AG09319 (cell line): ENCODE measurements around the gene CDH15.

Experiments
- DNase-seq: peaks from one replicate; pipeline ENCODE4 v3.0.0-alpha.2; 2010; ENCODE audit warnings: low read depth; ENCODE audit errors: extremely low read depth
- TF ChIP-seq, protein P1 (sequence below): IDR thresholded peaks from 2 replicates; pipeline ENCODE4 v1.5.1; 2011; ENCODE audit warnings: low read depth, mild to moderate bottlenecking, inconsistent platforms, low read length, moderate library complexity

The CDH15 gene

DNA sequence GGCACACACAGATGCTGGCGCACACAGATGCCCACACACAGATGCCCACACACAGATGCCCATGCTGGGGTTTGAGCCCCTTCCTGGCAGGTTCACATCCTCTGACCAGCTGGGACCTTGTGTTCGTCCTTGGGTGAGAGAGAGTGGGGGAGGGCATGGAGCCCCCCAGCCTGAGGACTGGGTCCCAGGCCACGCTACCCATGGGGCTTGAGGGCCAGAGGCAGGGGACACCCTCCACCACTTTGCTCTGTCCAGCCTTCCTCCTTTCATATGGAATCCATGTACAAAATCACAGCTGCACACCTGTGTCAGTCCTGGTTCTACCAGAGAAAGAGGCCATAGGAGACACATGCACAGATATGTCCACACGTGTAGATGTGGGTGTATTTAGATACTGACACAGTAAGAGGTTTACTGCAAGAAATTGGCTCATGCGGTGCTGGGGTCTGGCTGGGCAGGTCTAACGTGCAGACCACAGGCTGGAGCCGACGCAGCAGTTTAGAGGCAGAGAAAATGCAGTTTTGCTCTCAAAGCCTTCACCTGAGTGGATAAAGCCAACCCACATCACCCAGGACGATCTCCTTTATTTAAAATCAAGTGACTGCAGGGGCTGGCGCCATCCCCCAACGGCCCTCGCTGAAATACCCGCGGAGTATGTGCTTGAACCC, 17.9 kb downstream of the CDH15 start:
- DNase-seq = no peak
- TF ChIP-seq, protein P1, sequence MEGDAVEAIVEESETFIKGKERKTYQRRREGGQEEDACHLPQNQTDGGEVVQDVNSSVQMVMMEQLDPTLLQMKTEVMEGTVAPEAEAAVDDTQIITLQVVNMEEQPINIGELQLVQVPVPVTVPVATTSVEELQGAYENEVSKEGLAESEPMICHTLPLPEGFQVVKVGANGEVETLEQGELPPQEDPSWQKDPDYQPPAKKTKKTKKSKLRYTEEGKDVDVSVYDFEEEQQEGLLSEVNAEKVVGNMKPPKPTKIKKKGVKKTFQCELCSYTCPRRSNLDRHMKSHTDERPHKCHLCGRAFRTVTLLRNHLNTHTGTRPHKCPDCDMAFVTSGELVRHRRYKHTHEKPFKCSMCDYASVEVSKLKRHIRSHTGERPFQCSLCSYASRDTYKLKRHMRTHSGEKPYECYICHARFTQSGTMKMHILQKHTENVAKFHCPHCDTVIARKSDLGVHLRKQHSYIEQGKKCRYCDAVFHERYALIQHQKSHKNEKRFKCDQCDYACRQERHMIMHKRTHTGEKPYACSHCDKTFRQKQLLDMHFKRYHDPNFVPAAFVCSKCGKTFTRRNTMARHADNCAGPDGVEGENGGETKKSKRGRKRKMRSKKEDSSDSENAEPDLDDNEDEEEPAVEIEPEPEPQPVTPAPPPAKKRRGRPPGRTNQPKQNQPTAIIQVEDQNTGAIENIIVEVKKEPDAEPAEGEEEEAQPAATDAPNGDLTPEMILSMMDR = no peak

DNA sequence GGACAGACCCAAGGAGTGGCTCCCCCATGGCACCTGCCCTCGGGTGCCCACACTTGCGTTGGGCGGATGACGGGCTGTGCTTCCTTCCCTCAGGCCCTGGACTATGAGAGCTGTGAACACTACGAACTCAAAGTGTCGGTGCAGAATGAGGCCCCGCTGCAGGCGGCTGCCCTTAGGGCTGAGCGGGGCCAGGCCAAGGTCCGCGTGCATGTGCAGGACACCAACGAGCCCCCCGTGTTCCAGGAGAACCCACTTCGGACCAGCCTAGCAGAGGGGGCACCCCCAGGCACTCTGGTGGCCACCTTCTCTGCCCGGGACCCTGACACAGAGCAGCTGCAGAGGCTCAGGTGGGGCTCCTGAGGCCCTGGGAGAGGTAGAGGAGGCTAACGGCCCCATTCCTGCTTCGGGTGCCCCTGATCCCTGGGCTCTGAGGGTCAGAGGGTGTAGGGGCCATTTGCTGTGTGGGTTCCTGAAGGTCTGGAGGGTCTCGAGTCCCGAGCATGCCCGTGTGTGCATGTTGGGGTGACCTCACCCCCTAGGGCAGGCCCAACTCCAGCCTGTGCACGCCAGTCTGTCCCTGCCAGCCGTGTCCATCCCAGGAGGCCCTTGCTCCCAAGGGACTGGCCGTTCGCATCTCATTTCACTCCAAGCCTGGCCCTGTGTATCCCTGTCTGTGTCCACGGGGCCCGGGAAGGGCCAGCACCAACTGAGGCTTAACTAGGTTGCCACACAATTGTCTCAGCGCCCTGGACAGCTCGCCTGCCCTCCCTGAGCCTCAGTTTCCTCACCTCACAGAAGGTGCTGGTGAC, 18.8 kb downstream of the CDH15 start:
- TF ChIP-seq, protein P1 = no peak
- DNase-seq = no peak

DNA sequence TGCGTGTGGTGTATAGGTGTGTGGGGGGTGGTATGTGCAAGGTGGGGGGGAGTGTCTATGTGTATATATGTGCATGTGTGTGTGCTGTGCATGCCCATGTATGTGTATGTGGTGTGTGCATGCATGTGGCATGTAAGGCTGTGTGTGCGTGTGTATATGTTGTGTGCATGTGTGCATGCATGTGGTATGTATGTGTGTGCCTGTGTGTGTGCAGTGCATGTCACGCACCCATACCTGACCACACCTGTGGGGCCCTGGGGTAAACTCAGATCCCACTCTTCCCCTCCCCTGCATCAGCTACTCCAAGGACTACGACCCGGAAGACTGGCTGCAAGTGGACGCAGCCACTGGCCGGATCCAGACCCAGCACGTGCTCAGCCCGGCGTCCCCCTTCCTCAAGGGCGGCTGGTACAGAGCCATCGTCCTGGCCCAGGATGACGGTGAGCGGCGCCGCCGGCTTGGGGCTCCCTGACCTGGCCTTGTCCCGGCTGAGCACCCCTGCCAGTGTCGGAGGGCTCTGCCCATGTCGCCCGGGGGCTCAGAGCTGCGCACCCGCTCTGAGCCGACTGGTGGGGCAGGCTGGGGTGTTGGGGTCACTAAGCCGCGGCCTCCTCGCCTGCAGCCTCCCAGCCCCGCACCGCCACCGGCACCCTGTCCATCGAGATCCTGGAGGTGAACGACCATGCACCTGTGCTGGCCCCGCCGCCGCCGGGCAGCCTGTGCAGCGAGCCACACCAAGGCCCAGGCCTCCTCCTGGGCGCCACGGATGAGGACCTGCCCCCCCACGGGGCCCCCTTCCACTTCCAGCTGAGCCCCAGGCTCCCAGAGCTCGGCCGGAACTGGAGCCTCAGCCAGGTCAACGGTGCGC, 19.7 kb downstream of the CDH15 start:
- TF ChIP-seq, protein P1 = no peak

DNA sequence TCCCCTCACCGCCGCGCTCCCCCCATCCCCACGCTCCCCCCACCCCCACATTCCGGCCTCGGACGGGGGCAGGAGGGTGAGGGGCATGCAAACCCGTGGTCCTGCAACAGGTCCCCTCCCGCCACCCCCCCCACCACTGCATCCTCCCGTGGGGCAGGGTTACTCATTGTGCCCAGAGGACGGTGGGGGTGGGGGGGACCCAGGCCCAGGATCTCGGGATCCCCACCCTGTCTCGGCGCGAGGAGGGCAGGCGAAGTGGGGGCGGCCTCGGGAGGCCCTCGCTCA, 20.3 kb downstream of the CDH15 start:
- no peak for DNase-seq
- TF ChIP-seq, protein P1 = no peak

More for the DNA sequence above, 19.7 kb downstream of the CDH15 start:
- no peak for DNase-seq

DNA sequence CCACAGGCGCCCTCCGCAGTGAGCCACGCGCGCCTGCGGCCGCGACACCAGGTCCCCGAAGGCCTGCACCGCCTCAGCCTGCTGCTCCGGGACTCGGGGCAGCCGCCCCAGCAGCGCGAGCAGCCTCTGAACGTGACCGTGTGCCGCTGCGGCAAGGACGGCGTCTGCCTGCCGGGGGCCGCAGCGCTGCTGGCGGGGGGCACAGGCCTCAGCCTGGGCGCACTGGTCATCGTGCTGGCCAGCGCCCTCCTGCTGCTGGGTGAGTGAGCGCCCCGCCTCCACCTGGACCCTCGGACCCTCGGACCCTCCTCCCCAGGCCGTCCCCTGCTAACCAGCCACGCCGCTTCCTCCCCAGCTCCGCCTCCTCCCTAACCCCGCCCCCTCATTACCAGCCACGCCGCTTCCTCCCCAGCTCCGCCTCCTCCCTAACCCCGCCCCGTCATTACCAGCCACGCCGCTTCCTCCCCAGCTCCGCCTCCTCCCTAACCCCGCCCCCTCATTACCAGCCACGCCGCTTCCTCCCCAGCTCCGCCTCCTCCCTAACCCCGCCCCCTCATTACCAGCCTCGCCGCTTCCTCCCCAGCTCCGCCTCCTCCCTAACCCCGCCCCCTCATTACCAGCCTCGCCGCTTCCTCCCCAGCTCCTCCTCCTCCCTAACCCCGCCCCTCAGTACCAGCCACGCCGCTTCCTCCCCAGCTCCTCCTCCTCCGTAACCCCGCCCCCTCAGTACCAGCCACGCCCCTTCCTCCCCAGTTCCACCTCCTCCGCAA, 20.8 kb downstream of the CDH15 start:
- DNase-seq = peak; percentile 94

DNA sequence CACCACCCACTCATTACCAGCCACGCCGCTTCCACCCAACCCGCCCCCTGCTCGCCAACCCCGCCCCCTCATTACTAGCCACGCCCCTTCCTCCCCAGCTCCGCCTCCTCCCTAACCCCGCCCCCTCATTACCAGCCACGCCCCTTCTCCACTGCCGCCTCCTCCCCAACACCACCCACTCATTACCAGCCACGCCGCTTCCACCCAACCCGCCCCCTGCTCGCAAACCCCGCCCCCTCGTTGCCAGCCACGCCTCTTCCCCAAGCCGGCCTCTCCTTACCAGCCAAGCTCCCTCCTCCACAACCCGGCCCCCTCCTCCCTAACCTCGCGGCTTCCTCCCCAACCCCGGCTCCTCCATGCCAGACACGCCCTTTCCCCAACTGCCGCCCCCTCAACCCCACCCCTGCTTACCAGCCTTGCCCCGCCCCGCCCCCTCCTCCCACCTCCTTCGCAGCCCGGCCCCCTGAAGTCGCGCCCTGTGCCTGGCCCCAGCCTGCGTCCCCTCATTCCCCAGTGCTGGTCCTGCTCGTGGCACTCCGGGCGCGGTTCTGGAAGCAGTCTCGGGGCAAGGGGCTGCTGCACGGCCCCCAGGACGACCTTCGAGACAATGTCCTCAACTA, 21.5 kb downstream of the CDH15 start:
- DNase-seq = peak; percentile 69
- TF ChIP-seq, protein P1 = no peak
